Kidney (tissue), 14 donors: Measurements from ENCODE around the gene SZT2. TPM values are rescaled to one million over a fixed set of nuclear protein-coding genes. Genes with fewer than 3 reads are reported as not detected.

Source experiments
- DNase-seq, 5 donors: peaks; one replicate each; pipeline ENCODE4 v3.0.0-alpha.2; 2013 to 2020
- FAIRE-seq: peaks from 2 replicates; lab custom pipeline; 2012; peaks lifted over from hg19 to GRCh38; lab: Jason Lieb, UNC
- H3K27ac ChIP-seq, 2 donors: one replicate each; pipeline ENCODE4 v1.7.0; 2013; ENCODE audit warnings: low read depth in 2 of 2, low read length in 2 of 2, inconsistent platforms in 1 of 2
- H3K27me3 ChIP-seq: one replicate; pipeline ENCODE4 v1.7.1; 2013; ENCODE audit warnings: low read length, inconsistent platforms; ENCODE audit not compliant: control insufficient read depth, insufficient read depth
- H3K36me3 ChIP-seq, 3 donors: one replicate each; pipeline versions ENCODE4 v1.7.0 to v1.7.1; 2013; ENCODE audit warnings: low read length in 3 of 3, control low read depth in 1 of 3, inconsistent platforms in 1 of 3; ENCODE audit not compliant: insufficient read depth in 3 of 3, control insufficient read depth in 2 of 3
- H3K4me1 ChIP-seq, 3 donors: one replicate each; pipeline versions ENCODE4 v1.7.0 to v1.7.1; 2013; ENCODE audit warnings: low read length in 3 of 3, inconsistent platforms in 1 of 3, low read depth in 1 of 3; ENCODE audit not compliant: control insufficient read depth in 2 of 3, insufficient read depth in 2 of 3
- H3K4me3 ChIP-seq, 3 donors: one replicate each; pipeline versions ENCODE4 v1.7.0 to v1.8.1; 2013; ENCODE audit warnings: low read length in 3 of 3, control low read depth in 1 of 3, inconsistent platforms in 1 of 3
- H3K9ac ChIP-seq, 3 donors: one replicate each; pipeline versions ENCODE4 v1.7.0 to v1.7.1; 2013; ENCODE audit warnings: low read length in 3 of 3, control low read depth in 1 of 3, inconsistent platforms in 1 of 3
- H3K9me3 ChIP-seq, 3 donors: one replicate each; pipeline versions ENCODE4 v1.7.0 to v1.7.1; 2013; ENCODE audit warnings: low read length in 3 of 3, control low read depth in 1 of 3, inconsistent platforms in 1 of 3; ENCODE audit not compliant: control insufficient read depth in 2 of 3, insufficient read depth in 1 of 3
- intact Hi-C: fragments of 100-400 bp; cut with DNase I; formaldehyde crosslinking; loops from one replicate; pipeline ENCODE4 v1.11.1; 2022
- polyA plus RNA-seq: library from polyadenylated mRNA; stranded (reverse); fragments of 350-450 nt; fragmentation: Illumina TruSeq; extraction: RNeasy Lipid Tissue Mini Kit (QIAGEN cat#74804); gene quantifications from one replicate; pipeline ENCODE4 v1.2.3, GENCODE V29; 2014; ENCODE audit warnings: low read depth, low replicate concordance; ENCODE audit not compliant: insufficient read depth
- total RNA-seq: library from RNA; stranded (reverse); fragmentation: NEBNext Ultra II Directional; extraction: Animal tissue kit (Norgen Biotek cat#: 25700); gene quantifications from one replicate; pipeline ENCODE4 v1.2.1, GENCODE V29; 2021
- TF ChIP-seq, protein P1 (sequence below): IDR thresholded peaks from 3 replicates; pipeline ENCODE4 v1.5.1; 2012; ENCODE audit warnings: mild to moderate bottlenecking, moderate library complexity, borderline replicate concordance; ENCODE audit not compliant: insufficient read depth; ENCODE audit errors: extremely low read depth
- donor health status: control.
- donor health status: control.
- donor health status: control.
- donor health status: control.
- donor health status: control.
- donor health status: DM: yes; HTN: yes; CAD: no.
- donor health status: Normal renal cell carcinoma (clear cell type).

SZT2 gene
- total and polyA plus RNA-seq, 2 donors from 2014 or later, result 10.4 to 66.8 TPM

DNA sequence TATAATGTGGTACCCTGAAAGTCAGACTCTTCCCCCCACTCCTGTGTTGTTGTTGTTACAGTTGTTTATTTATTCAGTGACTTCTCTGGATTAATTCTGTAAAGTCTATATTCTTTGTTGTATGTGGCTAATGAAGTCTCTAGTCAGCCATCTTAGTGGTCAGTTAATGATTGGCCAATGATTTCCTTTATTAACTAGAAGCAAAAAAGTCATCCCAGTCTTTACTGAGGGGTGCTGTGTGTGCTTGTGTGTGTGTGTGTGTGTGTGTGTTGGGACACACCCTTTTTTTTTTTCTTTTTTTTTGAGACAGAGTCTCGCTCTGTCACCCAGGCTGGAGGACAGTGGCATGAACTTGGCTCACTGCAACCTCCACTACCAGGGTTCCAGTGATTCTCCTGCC lies 101.4 kb downstream of the SZT2 start:
- Histone ChIP-seq H3K9me3 (peaks cover 0 to 7% (median 4%) of the 10 kb centered on the region in 3 donors), H3K27ac (no peak overlapping the region), H3K4me3 (no peak overlapping the region), H3K4me1 (no peaks in the 10 kb centered on the region), H3K9ac (no peak overlapping the region), H3K36me3 (no peaks in the 10 kb centered on the region), H3K27me3 (no peaks in the 10 kb centered on the region)
- FAIRE-seq (no peak), DNase-seq (no peak)
- TF ChIP-seq, protein P1, sequence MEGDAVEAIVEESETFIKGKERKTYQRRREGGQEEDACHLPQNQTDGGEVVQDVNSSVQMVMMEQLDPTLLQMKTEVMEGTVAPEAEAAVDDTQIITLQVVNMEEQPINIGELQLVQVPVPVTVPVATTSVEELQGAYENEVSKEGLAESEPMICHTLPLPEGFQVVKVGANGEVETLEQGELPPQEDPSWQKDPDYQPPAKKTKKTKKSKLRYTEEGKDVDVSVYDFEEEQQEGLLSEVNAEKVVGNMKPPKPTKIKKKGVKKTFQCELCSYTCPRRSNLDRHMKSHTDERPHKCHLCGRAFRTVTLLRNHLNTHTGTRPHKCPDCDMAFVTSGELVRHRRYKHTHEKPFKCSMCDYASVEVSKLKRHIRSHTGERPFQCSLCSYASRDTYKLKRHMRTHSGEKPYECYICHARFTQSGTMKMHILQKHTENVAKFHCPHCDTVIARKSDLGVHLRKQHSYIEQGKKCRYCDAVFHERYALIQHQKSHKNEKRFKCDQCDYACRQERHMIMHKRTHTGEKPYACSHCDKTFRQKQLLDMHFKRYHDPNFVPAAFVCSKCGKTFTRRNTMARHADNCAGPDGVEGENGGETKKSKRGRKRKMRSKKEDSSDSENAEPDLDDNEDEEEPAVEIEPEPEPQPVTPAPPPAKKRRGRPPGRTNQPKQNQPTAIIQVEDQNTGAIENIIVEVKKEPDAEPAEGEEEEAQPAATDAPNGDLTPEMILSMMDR, result no peak
- intact Hi-C loops, result no loop called here

GRCh38 chr1:43492826-43493225 lies 103.1 kb downstream of the SZT2 start:
- FAIRE-seq (no peak), DNase-seq (no peak)
- no peak overlapping the region for H3K27ac ChIP-seq
- no peak overlapping the region for H3K4me3 ChIP-seq
- H3K27me3 ChIP-seq, result no peaks in the 10 kb centered on the region
- H3K4me1 ChIP-seq, result no peaks in the 10 kb centered on the region
- TF ChIP-seq, protein P1, result no peak
- peaks cover 0 to 7% (median 3%) of the 10 kb centered on the region in 3 donors for H3K9me3 ChIP-seq
- H3K36me3 ChIP-seq, result no peaks in the 10 kb centered on the region
- intact Hi-C loops, result no loop called here
- H3K9ac ChIP-seq, result no peak overlapping the region

- H3K27ac ChIP-seq, result no peak overlapping the region
- H3K4me3 ChIP-seq, result no peak overlapping the region
- no peaks in the 10 kb centered on the region for H3K36me3 ChIP-seq
- TF ChIP-seq, protein P1, result no peak
- DNase-seq (no peak), FAIRE-seq (no peak)
- peaks cover 0 to 7% (median 0%) of the 10 kb centered on the region in 3 donors for H3K9me3 ChIP-seq
- no peaks in the 10 kb centered on the region for H3K4me1 ChIP-seq
- intact Hi-C loops, result no loop called here
- H3K27me3 ChIP-seq, result no peaks in the 10 kb centered on the region
- no peak overlapping the region for H3K9ac ChIP-seq
These were observed 104.2 kb downstream of the SZT2 start for GRCh38 chr1:43493661-43494450.
